Right lobe of liver (tissue), 6 donors: Measurements from ENCODE around the gene BICDL1. TPM values are rescaled to one million over a fixed set of nuclear protein-coding genes. Genes with fewer than 3 reads are reported as not detected.
"Not testable (repeated sequence)": the region's sequence is repeated elsewhere in the genome, so short reads cannot be mapped to it uniquely, and the experiment has no call there.

Experiments
- ATAC-seq, 4 donors: fragments of 200-7000 bp; cut with Tn5 transposase; one replicate each; pipeline ENCODE4 v1.9.1; 2020; ENCODE audit warnings: mild to moderate bottlenecking in 4 of 4, moderate library complexity in 4 of 4
- DNase-seq, 3 donors: peaks; one replicate each; pipeline ENCODE4 v3.0.0-alpha.2; 2020
- H3K27ac ChIP-seq, 3 donors: fragments of 200-600 bp; one replicate each; pipeline ENCODE4 v1.8.0; 2022
- H3K27me3 ChIP-seq, 2 donors: fragments of 200-600 bp; one replicate each; pipeline ENCODE4 v1.8.0; 2022
- H3K36me3 ChIP-seq, 4 donors: fragments of 200-600 bp; sonication (generic) in 1 of 4; one replicate each; pipeline versions ENCODE4 v1.5.1 to v1.8.0; 2017 to 2022; ENCODE audit warnings: control low read depth in 1 of 4
- H3K4me1 ChIP-seq, 4 donors: fragments of 200-600 bp; sonication (generic) in 1 of 4; one replicate each; pipeline versions ENCODE4 v1.5.1 to v1.8.0; 2017 to 2022; ENCODE audit warnings: control low read depth in 1 of 4
- H3K4me3 ChIP-seq, 3 donors: fragments of 200-600 bp; one replicate each; pipeline ENCODE4 v1.8.0; 2022
- H3K9me3 ChIP-seq, 4 donors: fragments of 200-600 bp; sonication (generic) in 1 of 4; one replicate each; pipeline versions ENCODE4 v1.5.1 to v1.8.0; 2017 to 2022; ENCODE audit warnings: control low read depth in 1 of 4
- CTCF ChIP-seq, 4 donors: fragments of 200-600 bp in 3 of 4; fragments of 450-650 bp in 1 of 4; IDR thresholded peaks; one replicate each; pipeline versions ENCODE4 v1.5.1 to v1.8.0; 2016 to 2022; ENCODE audit warnings: antibody characterized with exemption in 4 of 4, mild to moderate bottlenecking in 2 of 4
- POLR2A ChIP-seq: fragments of 450-650 bp; IDR thresholded peaks from one replicate; pipeline ENCODE4 v1.6.1; 2017; ENCODE audit warnings: antibody characterized with exemption, mild to moderate bottlenecking
- WGBS: methylation state at CpG from one replicate; pipeline ENCODE4 v1.1.6; 2018; ENCODE audit warnings: low coverage, low lambda C conversion rate; ENCODE audit not compliant: insufficient coverage; ENCODE audit errors: missing lambda C conversion rate; 5-methylcytosine and 5-hydroxymethylcytosine counted together
- intact Hi-C, 2 donors: fragments of 100-400 bp; cut with DNase I; formaldehyde crosslinking; loops; one replicate each; pipeline versions ENCODE4 v1.11.2 to v1.14.1; 2022
- total RNA-seq, 6 experiments: library from RNA; depleted of rRNA in 2 of 6; stranded (reverse); fragments of >200 nt in 2 of 6; fragmentation: NEBNext Ultra II Directional in 3 of 6; extraction: Animal tissue kit (Norgen Biotek cat#: 25700) in 3 of 6; gene quantifications; one replicate each; pipeline versions ENCODE4 v1.1.0 to v1.2.4, GENCODE V29; 2016 to 2023
- donor health status: DM: no; HTN: yes; CAD: no.
- donor health status: DM: no; HTN: no; CAD: no.
- donor health status: DM: no; HTN: no; CAD: no.
- donor health status: DM: no; HTN: yes; CAD: no.
- donor health status: DM: no; HTN: yes; CAD: no.

BICDL1 gene
- total RNA-seq, 6 experiments from 2014 or later, result 1.5 to 13.0 (median 8.7) TPM

GRCh38 chr12:120015313-120015712, 26.3 kb downstream of the BICDL1 start:
- Histone ChIP-seq H3K9me3 (no peaks in the 10 kb centered on the region), H3K4me1 (no peaks in the 10 kb centered on the region), H3K27ac (no peak overlapping the region), H3K36me3 (no peaks in the 10 kb centered on the region), H3K27me3 (no peaks in the 10 kb centered on the region), H3K4me3 (no peak overlapping the region)
- intact Hi-C loops, result no loop called here
- ATAC-seq, result no peak
- WGBS, result 73% methylated on average over 3 of the region's 3 CpGs
- no peak for DNase-seq
- TF ChIP-seq CTCF (IDR thresholded peaks at IDR 0.05), result no peak

- intact Hi-C loops, H3K4me1 ChIP-seq, H3K36me3 ChIP-seq, DNase-seq, H3K27me3 ChIP-seq, H3K9me3 ChIP-seq, H3K4me3 ChIP-seq, ATAC-seq, H3K27ac ChIP-seq: not testable (repeated sequence)
- 81% methylated on average over 2 of the region's 2 CpGs for WGBS
Observed at GRCh38 chr12:120016199-120016598, 27.2 kb downstream of the BICDL1 start.

- H3K9me3 ChIP-seq, result no peaks in the 10 kb centered on the region
- H3K36me3 ChIP-seq, result no peaks in the 10 kb centered on the region
- ATAC-seq (no peak), DNase-seq (no peak)
- no peaks in the 10 kb centered on the region for H3K27me3 ChIP-seq
- no peaks in the 10 kb centered on the region for H3K4me1 ChIP-seq
- H3K4me3 ChIP-seq, result no peak overlapping the region
- no peak overlapping the region for H3K27ac ChIP-seq
- intact Hi-C loops, result no loop called here
- TF ChIP-seq CTCF (IDR thresholded peaks at IDR 0.05), result no peak
- no peak for TF ChIP-seq POLR2A
Observed at GRCh38 chr12:120019197-120019596, 30.2 kb downstream of the BICDL1 start.

GRCh38 chr12:120019938-120020337, 30.9 kb downstream of the BICDL1 start:
- intact Hi-C loops, result no loop called here
- ATAC-seq, result no peak
- H3K36me3 ChIP-seq, result no peaks in the 10 kb centered on the region
- no peak for DNase-seq
- H3K4me3 ChIP-seq, result no peak overlapping the region
- no peaks in the 10 kb centered on the region for H3K4me1 ChIP-seq
- no peak overlapping the region for H3K27ac ChIP-seq
- no peaks in the 10 kb centered on the region for H3K9me3 ChIP-seq
- no peaks in the 10 kb centered on the region for H3K27me3 ChIP-seq
- TF ChIP-seq POLR2A, result no peak
- no peak for TF ChIP-seq CTCF (IDR thresholded peaks at IDR 0.05)
- 88% methylated on average over 3 of the region's 5 CpGs for WGBS

GRCh38 chr12:120024193-120024592, 35.2 kb downstream of the BICDL1 start:
- DNase-seq, result no peak

More at GRCh38 chr12:120024193-120024592, 35.2 kb downstream of the BICDL1 start:
- H3K4me3 ChIP-seq, result no peak overlapping the region
- 73% methylated on average over 2 of the region's 2 CpGs for WGBS
- no peaks in the 10 kb centered on the region for H3K27me3 ChIP-seq
- intact Hi-C loops, result no loop called here
- H3K9me3 ChIP-seq, result no peaks in the 10 kb centered on the region
- no peak for ATAC-seq
- no peak overlapping the region for H3K27ac ChIP-seq
- H3K36me3 ChIP-seq, result no peaks in the 10 kb centered on the region
- no peaks in the 10 kb centered on the region for H3K4me1 ChIP-seq
- TF ChIP-seq CTCF (IDR thresholded peaks at IDR 0.05) (no peak), POLR2A (no peak)
